HG03571 (cell line): ENCODE data around the gene DHRS1.

Experiments
- ATAC-seq: cut with Tn5 transposase; IDR thresholded peaks from one replicate; pipeline ENCODE4 v1.9.1; 2021; ENCODE audit not compliant: unreplicated experiment

The DHRS1 gene

DNA sequence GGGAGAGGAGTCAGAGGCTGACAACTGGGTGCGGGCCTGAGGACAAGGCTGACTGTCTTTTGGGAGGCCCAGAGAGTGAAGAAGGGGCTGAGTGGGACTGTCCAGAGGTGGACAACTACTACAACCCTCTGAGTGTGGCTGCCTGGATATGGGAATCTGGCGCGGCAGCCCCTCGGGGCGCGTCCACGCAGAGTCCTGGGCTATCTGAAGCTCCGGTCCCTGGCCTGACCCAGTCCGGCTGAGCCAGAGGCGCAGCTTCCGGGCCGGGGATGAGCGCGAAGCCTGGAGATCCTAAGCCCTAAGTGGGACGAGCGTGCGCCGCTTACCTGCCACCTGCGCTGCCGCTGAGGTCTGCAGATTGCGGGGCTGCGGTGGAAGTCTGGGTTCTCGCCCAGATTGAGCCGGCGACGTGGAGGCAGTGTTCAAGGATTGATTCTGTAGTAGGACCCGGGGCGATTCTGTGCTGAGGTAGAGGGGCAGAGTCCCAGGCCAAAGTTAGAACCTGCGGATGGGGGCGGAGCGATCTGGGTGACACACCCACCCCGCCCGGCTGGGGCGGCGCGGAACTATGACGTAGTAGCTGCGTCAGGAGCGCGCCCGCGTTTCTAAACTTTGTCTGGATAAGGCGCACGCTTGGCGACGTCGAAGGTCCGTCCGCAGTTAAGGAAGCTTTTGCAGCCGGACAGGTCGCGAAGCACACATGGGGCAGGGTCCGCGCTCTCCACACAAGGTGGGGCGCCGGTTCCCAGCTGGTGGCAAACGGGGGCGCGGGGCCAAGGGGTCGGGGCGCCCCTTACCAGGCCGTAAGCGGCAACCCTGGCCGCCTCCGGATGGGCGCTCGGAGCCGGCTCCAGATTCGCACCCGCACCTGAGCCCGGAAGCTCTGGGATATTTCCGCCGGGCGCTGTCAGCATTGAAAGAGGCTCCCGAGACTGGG lies at the start of gene DHRS1, which contains the start of gene NOP9:
Gene DHRS1 (minus strand): TSS at position 526 of the 937 bp plus-strand sequence. CDS start 674 bp downstream, outside the sequence.
Gene NOP9 (plus strand): TSS at position 596 of the 937 bp plus-strand sequence. CDS start 105 bp downstream, at position 701.
- peak; percentile 60 for ATAC-seq

DNA sequence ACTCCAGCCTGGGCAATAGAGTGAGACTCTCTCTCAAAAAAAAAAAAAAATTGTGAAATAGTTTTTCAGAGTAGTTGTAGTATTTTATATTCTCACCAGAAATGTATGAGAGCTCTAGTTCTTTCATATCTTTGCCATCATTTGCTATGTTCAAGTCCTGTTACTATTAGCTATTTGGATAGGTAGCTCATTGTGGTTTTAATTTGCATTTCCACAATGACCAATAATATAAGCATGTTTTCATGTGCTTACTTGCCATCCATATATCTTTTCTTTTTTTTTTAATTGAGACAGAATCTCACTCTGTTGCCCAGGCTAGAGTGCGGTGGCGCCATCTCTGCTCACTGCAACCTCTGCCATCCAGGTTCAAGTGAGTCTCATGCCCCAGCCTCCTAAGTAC lies 48.6 kb upstream of the DHRS1 start:
- ATAC-seq: no peak

GRCh38 chr14:24347134-24347533 lies 47.6 kb upstream of the DHRS1 start:
- ATAC-seq: no peak

DNA sequence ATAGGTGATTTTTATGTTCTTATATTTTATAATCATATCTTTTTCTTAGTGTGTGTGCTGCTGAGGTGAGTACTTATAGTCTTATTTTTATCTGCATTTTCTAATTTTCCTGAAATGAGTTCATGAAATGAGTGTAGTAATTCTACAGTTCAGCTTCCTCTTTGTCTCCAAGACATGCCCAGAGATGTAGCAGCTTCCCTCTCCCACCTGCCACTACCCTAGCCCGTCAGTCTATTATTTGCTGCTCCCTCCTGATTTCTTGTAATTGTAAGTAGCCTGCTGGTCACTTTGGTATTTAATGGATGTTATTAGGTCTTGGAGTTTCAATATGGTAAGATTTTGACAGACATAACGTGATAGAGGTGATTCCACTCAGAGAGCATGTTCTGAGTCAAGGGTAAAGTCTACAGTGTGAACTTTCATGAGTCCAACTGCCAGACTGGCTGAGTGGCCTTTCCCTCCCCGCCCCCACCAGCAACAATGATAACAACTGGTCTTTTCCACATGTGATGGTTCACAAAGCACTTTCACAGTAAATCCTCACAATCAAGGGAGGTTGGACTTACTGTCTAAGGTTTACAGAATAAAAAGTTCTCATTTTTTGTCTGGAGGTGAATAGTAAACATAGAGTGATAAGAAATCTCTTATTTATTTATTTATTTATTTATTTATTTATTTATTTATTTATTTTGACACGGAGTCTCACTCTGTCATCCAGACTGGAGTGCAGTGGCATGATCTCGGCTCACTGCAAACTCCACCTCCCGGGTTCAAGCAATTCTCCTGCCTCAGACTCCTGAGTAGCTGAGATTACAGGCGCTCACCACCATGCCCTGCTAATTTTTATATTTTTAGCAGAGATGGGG lies 44.4 kb upstream of the DHRS1 start:
- ATAC-seq: no peak

GRCh38 chr14:24342889-24343288 lies 43.3 kb upstream of the DHRS1 start:
- no peak for ATAC-seq

- no peak for ATAC-seq
Observed at GRCh38 chr14:24340606-24341005, 41.0 kb upstream of the DHRS1 start.

DNA sequence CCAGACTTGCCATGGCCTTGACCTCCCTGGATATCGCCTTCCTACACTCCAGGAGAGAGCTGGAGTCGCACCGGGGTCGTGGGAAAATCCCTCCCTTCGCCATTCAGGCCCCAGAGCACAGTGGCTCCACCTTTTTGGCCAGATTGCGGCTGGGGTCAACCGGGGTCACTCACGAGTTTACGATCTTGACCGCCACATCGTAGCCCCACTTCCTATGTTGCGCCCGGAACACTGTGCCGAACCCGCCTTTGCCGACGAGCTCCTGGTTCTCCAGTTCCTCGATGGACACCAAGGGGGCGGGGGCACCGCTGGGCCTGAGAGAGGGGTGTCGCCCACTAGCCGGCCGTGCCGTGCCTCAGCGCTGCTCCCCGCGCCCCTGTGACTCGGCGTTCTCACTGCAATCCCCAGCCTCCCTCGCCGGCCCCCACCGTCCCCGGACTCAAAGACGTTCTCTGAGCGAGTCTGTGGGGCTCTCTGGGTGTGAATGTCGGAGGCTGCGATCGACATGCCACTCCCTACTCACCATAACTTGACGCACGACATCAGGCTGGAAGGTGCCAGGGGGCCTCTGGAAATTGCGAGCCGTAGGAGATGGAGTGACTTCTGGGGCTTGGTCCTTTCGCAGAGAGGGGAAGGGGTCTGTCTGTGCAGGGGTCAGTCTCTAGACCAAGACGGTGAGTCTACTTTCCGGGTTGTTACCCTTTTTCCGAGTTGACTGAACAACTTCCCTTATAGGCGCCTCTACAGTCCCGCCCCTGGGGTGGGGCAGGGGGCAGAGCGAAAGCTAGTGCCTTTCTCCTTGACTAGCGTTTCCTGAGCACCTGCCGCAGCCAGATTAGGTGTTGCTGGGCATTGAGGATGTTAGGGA lies 39.9 kb upstream of the DHRS1 start, which contains the start of gene RIPK3:
Gene RIPK3 (minus strand): TSS at position 708 of the 868 bp plus-strand sequence. CDS start 165 bp downstream, at position 543.
- peak; percentile 80 for ATAC-seq

DNA sequence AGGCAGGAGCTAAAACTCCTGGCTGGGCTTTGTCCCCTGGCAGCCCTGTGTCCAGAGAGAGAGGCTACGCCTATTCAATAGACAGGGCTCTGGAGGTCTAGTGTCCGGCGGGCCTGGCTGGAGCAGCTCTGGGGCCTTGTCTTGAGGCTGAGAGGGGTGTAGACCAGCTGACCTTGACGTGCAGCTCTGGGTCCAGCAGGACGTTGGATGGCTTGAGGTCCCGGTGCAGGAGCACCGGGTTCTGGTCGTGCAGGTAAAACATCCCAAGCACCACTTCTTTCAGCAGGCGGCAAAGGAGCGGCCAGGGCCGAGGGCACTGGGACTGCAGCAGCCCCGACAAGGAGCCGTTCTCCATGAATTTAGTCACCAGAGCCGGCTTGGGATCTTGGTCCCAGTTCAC lies 39.3 kb upstream of the DHRS1 start:
- ATAC-seq: no peak

- no peak for ATAC-seq
Observed at GRCh38 chr14:24337824-24338175, 38.2 kb upstream of the DHRS1 start.

DNA sequence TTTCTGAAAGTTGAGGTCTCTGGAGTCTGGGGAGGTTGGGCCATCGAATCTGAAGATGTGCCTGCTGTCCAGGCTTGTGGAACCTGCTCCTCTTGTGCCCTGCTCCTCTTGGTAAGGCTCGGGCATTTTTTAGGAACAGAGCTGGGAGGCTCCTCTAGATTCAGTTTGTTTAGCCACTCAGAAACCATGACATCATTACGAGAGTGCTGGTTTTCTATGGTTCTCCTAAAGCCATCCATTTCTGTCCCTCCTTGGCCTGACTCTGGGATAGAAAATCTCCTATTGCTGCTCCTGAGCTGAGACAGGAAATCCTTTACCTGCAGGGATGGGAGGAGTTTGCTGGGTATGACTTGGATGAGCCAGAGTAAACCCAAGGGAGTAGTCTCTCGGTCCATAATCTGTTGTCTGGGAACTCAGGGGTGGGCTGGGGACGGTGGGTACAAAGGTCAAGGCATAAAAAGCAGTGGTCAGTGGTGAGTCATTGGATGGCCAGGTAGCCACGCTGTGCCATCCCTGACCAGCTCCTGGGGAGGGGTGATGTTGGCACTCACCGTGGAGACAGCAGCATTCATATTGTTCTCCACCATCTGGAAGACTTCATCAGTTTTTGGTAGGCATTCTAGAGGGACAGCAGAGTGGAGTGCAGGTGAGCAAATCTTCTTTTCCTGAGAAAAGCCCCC lies 37.7 kb upstream of the DHRS1 start:
- ATAC-seq: no peak

GRCh38 chr14:24335461-24336171 lies 36.0 kb upstream of the DHRS1 start:
- ATAC-seq: no peak

DNA sequence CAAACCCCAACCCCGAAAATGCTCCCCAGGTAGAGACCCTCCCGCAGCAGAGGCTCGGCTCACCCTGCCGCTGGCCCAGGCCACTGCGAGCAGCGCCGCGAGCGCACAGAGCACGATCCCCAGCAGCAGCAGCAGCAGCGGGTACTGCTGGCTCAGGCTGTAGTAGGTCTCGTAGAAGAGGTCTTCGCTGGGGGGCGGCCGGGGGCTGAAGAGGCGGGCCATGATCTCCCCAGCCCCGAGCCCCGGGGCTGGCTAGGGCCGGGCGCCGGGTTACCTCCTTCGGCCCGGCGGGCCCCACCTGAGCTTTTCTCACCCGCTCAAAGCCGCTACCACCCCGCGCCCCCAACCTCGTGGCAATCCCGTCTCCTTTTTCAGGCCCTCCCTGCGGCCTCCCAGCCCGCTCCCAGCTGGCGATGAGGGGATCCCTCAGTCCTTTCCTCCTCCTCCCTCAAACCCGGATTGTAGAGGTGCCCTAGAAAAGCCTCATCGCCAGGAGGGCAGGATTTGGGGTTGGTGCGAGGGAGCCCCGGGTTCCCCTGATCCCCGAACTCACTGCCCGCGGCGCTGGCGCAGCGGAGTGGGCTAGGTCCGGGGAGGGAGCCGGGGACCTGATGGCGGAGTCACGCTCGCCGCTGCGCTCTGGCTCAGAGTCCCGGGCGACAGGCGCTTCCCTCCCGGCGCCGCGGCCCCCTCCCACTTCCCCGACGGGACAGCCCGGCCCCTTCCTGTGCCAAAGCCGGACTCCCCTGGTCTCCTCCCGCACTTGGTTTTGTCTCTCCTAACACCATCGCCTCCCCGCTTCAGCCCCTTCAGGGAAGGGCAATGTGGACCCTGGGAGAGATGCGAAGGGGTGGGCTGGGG lies 35.1 kb upstream of the DHRS1 start, which contains the start of gene ADCY4:
Gene ADCY4 (minus strand): TSS at position 641 of the 861 bp plus-strand sequence. CDS start 419 bp downstream, at position 222.
- no peak for ATAC-seq

GRCh38 chr14:24332268-24332993 lies 32.9 kb upstream of the DHRS1 start:
- ATAC-seq: peak; percentile 83

DNA sequence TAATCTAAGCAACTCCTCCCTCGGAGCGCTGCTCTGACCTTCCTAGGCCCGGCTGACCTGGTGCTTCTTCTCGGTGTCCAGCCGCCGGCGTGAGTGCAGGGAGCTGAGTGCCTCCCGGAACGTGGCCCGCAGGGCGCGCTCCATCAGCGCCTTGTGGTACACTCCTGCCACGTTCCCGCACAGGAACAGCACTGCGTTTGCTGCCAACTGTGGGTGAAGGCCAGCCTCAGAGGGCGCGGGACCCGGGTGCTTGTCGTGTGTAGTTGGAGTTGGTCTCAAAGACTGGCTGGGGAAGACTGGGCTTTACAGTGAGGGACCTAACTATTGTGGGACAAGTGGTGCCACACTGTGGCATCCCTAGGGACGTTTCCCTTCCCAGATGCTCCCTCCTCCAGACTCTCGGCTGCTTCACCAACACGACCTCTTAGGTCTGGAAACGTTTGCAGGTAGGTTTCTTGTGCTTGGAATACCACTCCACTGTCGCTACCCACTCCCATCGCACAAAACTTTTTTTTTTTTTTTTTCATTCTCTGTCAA lies 32.2 kb upstream of the DHRS1 start:
- ATAC-seq: no peak

GRCh38 chr14:24330973-24331674 lies 31.5 kb upstream of the DHRS1 start:
- ATAC-seq: no peak

- no peak for ATAC-seq
Observed at GRCh38 chr14:24329736-24330135, 30.2 kb upstream of the DHRS1 start.
